GM18505 (cell line): ENCODE data around the gene HABP2.

Source experiments
- ATAC-seq: cut with Tn5 transposase; IDR thresholded peaks from one replicate; pipeline ENCODE4 v1.9.1; 2021; ENCODE audit not compliant: unreplicated experiment
- POLR2A ChIP-seq: IDR thresholded peaks from 4 replicates; pipeline ENCODE4 v1.6.1; 2011; ENCODE audit warnings: borderline replicate concordance; ENCODE audit not compliant: insufficient read depth, insufficient read length; ENCODE audit errors: extremely low read depth

Gene HABP2

GRCh38 chr10:113630929-113631533, 78.2 kb downstream of the HABP2 start:
- ATAC-seq: no peak
- TF ChIP-seq POLR2A: no peak

GRCh38 chr10:113631684-113632367, 79.0 kb downstream of the HABP2 start:
- TF ChIP-seq POLR2A: no peak

More at GRCh38 chr10:113631684-113632367, 79.0 kb downstream of the HABP2 start:
- ATAC-seq: no peak
